Heart left ventricle (tissue), 16 donors: ENCODE data around the gene ESR2. TPM values are rescaled to one million over a fixed set of nuclear protein-coding genes. Genes with fewer than 3 reads are reported as not detected.

Experiments
- ATAC-seq, 4 donors: fragments of 200-7000 bp; cut with Tn5 transposase; one replicate each; pipeline ENCODE4 v1.9.1; 2020 to 2022; ENCODE audit warnings: moderate library complexity in 4 of 4, mild to moderate bottlenecking in 3 of 4, moderate number of reproducible peaks in 1 of 4
- DNase-seq, 5 donors: peaks; one replicate each; pipeline ENCODE4 v3.0.0-alpha.2; 2020
- H3K27ac ChIP-seq, 12 donors: fragments of 200-600 bp; sonication (generic) in 4 of 12; one replicate each; pipeline versions ENCODE4 v1.5.0 to v1.8.0; 2016 to 2022; ENCODE audit warnings: mild to moderate bottlenecking in 2 of 12
- H3K27me3 ChIP-seq, 9 donors: fragments of 200-600 bp; sonication (generic) in 2 of 9; one replicate each; pipeline versions ENCODE4 v1.5.1 to v1.8.0; 2016 to 2022; ENCODE audit warnings: mild to moderate bottlenecking in 3 of 9
- H3K36me3 ChIP-seq, 9 donors: fragments of 200-600 bp; sonication (generic) in 2 of 9; one replicate each; pipeline versions ENCODE4 v1.5.0 to v1.8.0; 2018 to 2022; ENCODE audit warnings: mild to moderate bottlenecking in 2 of 9
- H3K4me1 ChIP-seq, 12 donors: fragments of 200-600 bp; sonication (generic) in 4 of 12; one replicate each; pipeline versions ENCODE4 v1.5.0 to v1.8.0; 2016 to 2022; ENCODE audit warnings: mild to moderate bottlenecking in 3 of 12
- H3K4me3 ChIP-seq, 12 donors: fragments of 200-600 bp; sonication (generic) in 4 of 12; one replicate each; pipeline versions ENCODE4 v1.5.0 to v1.8.0; 2017 to 2022; ENCODE audit warnings: mild to moderate bottlenecking in 9 of 12, moderate library complexity in 4 of 12
- H3K9me3 ChIP-seq, 12 donors: fragments of 200-600 bp; sonication (generic) in 4 of 12; one replicate each; pipeline versions ENCODE4 v1.5.0 to v1.8.0; 2016 to 2022; ENCODE audit warnings: mild to moderate bottlenecking in 1 of 12
- CTCF ChIP-seq, 12 donors: fragments of 200-600 bp; sonication (generic) in 4 of 12; IDR thresholded peaks; one replicate each; pipeline versions ENCODE4 v1.5.0 to v1.8.0; 2018 to 2022; ENCODE audit warnings: antibody characterized with exemption in 12 of 12, mild to moderate bottlenecking in 5 of 12
- POLR2A ChIP-seq, 2 donors: fragments of 450-650 bp; IDR thresholded peaks; one replicate each; pipeline ENCODE4 v1.6.1; 2017; ENCODE audit warnings: antibody characterized with exemption in 2 of 2, mild to moderate bottlenecking in 2 of 2, moderate library complexity in 2 of 2
- WGBS, 4 donors: extraction: QIAGEN DNeasy Blood & Tissue Kit in 2 of 4; methylation state at CpG; one replicate each; pipeline versions ENCODE4 v1.1.5 to v1.1.7; 2013 to 2018; 5-methylcytosine and 5-hydroxymethylcytosine counted together
- intact Hi-C, 10 donors: fragments of 100-400 bp; cut with DNase I; formaldehyde crosslinking; loops; one replicate each; pipeline versions ENCODE4 v1.11.1 to v1.14.2; 2022
- polyA plus RNA-seq, 2 donors: library from polyadenylated mRNA; stranded (reverse); fragments of 200-250 nt; gene quantifications; one replicate each; pipeline ENCODE4 v1.2.3, GENCODE V29; 2013
- total RNA-seq, 9 donors: library from RNA; depleted of rRNA in 2 of 9; stranded (reverse); fragments of >200 nt in 2 of 9; fragmentation: NEBNext Ultra II Directional in 3 of 9; extraction: Animal tissue kit (Norgen Biotek cat#: 25700) in 3 of 9; gene quantifications; one replicate each; pipeline versions ENCODE4 v1.1.0 to v1.2.4, GENCODE V29; 2016 to 2023
- donor health status: ischemic (EF 13 %, LVEDD 7.1; RV severe dilation, severe dysfunction).
- donor health status: healthy with polysubstance abuse.
- donor health status: DM: no; HTN: yes; CAD: no.
- donor health status: DM: no; HTN: no; CAD: no.
- donor health status: ischemic (EF 25% LVEDD 6.9; RV normal size, moderate dysfunction).
- donor health status: ischemic (EF 25% LVEDD 5.7; RV mildly dilated, moderate dysfunction).
- donor health status: healthy.
- donor health status: DM: yes; HTN: yes; CAD: no.
- donor health status: ischemic (EF 35%, LVEDD 5.7; RV mildly dilated, moderate dysfunction).
- donor health status: nonischemic (EF 11% LVEDD 7.7; RV severe dilation, severe dysfunction).
- donor health status: DM: yes; HTN: yes; CAD: no.
- donor health status: PGD.
- donor health status: ischemic (EF 29% LVEDD 5.4; RV normal size, mild dysfunction).
- donor health status: nonischemic (EF 23%, LVEDD 6.1; RV moderate dilation, normal function).

ESR2 gene
- total and polyA plus RNA-seq, 11 donors = 0.15 to 1.7 (median 0.61) TPM

GRCh38 chr14:64238049-64238448 is 56.1 kb downstream of the ESR2 start:
- TF ChIP-seq POLR2A (IDR thresholded peaks at IDR 0.05) = no peak
- no peak for TF ChIP-seq CTCF (IDR thresholded peaks at IDR 0.05)
- DNase-seq (no peak), ATAC-seq (no peak)
- Histone ChIP-seq H3K4me1 (no peaks in the 10 kb centered on the region), H3K4me3 (no peak overlapping the region), H3K27me3 (no peaks in the 10 kb centered on the region), H3K27ac (no peak overlapping the region), H3K9me3 (no peaks in the 10 kb centered on the region), H3K36me3 (no peaks in the 10 kb centered on the region)
- 87 to 89% (median 89%) methylated on average over 6 of the region's 6 CpGs for WGBS, 4 donors
- intact Hi-C loops = no loop called here

- 76 to 79% (median 78%) methylated on average over 13 of the region's 13 CpGs for WGBS, 4 donors
- DNase-seq (no peak), ATAC-seq (no peak)
- intact Hi-C loops = no loop called here
- no peak overlapping the region for H3K4me3 ChIP-seq
- H3K27ac ChIP-seq = no peak overlapping the region
- TF ChIP-seq CTCF (IDR thresholded peaks at IDR 0.05) (no peak), POLR2A (IDR thresholded peaks at IDR 0.05) (no peak)
- peaks cover 0 to 10% (median 0%) of the 10 kb centered on the region in 9 donors for H3K36me3 ChIP-seq
- H3K4me1 ChIP-seq = peaks cover 0 to 17% (median 9%) of the 10 kb centered on the region in 12 donors
- no peaks in the 10 kb centered on the region for H3K9me3 ChIP-seq
- no peaks in the 10 kb centered on the region for H3K27me3 ChIP-seq
Observed at GRCh38 chr14:64235652-64236640, 58.2 kb downstream of the ESR2 start.

- intact Hi-C loops = no loop called here
- H3K27ac ChIP-seq = no peak overlapping the region
- peaks cover 0 to 17% (median 9%) of the 10 kb centered on the region in 12 donors for H3K4me1 ChIP-seq
- no peak overlapping the region for H3K4me3 ChIP-seq
- ATAC-seq (no peak), DNase-seq (no peak)
- no peaks in the 10 kb centered on the region for H3K27me3 ChIP-seq
- H3K36me3 ChIP-seq = peaks cover 0 to 19% (median 4%) of the 10 kb centered on the region in 9 donors
- WGBS, 4 donors = 57 to 68% (median 64%) methylated on average over 21 to 24 of the region's 24 CpGs
- H3K9me3 ChIP-seq = no peaks in the 10 kb centered on the region
- TF ChIP-seq CTCF (IDR thresholded peaks at IDR 0.05) = no peak
- no peak for TF ChIP-seq POLR2A (IDR thresholded peaks at IDR 0.05)
Observed at GRCh38 chr14:64234877-64235651, 59.1 kb downstream of the ESR2 start.
